PC-9 (cell line): ENCODE data around the gene ETS1. TPM values are rescaled to one million over a fixed set of nuclear protein-coding genes. Genes with fewer than 3 reads are reported as not detected.

Experiments
- BruUV-seq: library from RNA; stranded (reverse); fragments of 400-500 nt; replicated peaks from 2 replicates; lab custom pipeline; 2021; lab: Mats Ljungman, UMichigan
- CTCF ChIA-PET: fragments of 300-600 bp; sonication (Branson Sonifier 250); formaldehyde crosslinking; loops from one replicate; lab custom pipeline; 2022; ENCODE audit warnings: antibody characterized with exemption; lab: Charles Lee
- POLR2A ChIA-PET: fragments of 300-600 bp; sonication (Branson Sonifier 250); formaldehyde crosslinking; loops from one replicate; lab custom pipeline; 2022; ENCODE audit warnings: antibody characterized with exemption; ENCODE audit not compliant: unreplicated experiment; lab: Charles Lee
- DNase-seq, 2 experiments: peaks; one replicate each; pipeline versions ENCODE4 v3.0.0 to v3.0.0-alpha.2; 2015 to 2022; ENCODE audit warnings: mixed read lengths in 1 of 2
- H2AFZ ChIP-seq: fragments of 200-600 bp; sonication (generic); 2 replicates; pipeline ENCODE4 v1.8.1; 2017; ENCODE audit warnings: antibody characterized with exemption
- H3F3A ChIP-seq: fragments of 200-600 bp; sonication (generic); 2 replicates; pipeline ENCODE4 v1.8.1; 2017; ENCODE audit warnings: antibody characterized with exemption, mild to moderate bottlenecking, low read depth; ENCODE audit not compliant: insufficient read depth
- H3K27ac ChIP-seq: fragments of 200-600 bp; sonication (generic); 2 replicates; pipeline ENCODE4 v1.6.1; 2016; ENCODE audit warnings: mixed run types
- H3K27me3 ChIP-seq: fragments of 200-600 bp; sonication (generic); 2 replicates; pipeline ENCODE4 v1.6.1; 2016; ENCODE audit warnings: low read depth, mixed run types; ENCODE audit not compliant: insufficient read depth
- H3K36me3 ChIP-seq: fragments of 200-600 bp; sonication (generic); 2 replicates; pipeline ENCODE4 v1.6.1; 2016; ENCODE audit warnings: low read depth, mixed run types
- H3K4me1 ChIP-seq: fragments of 200-600 bp; sonication (generic); replicated peaks from 2 replicates; pipeline ENCODE4 v1.6.1; 2016; ENCODE audit warnings: mixed run types; ENCODE audit not compliant: insufficient read depth
- H3K4me2 ChIP-seq: fragments of 200-600 bp; sonication (generic); 2 replicates; pipeline ENCODE4 v1.6.1; 2017; ENCODE audit warnings: mixed run types
- H3K4me3 ChIP-seq: fragments of 200-600 bp; sonication (generic); 2 replicates; pipeline ENCODE4 v1.6.1; 2016; ENCODE audit warnings: mixed run types
- H3K79me2 ChIP-seq: fragments of 200-600 bp; sonication (generic); 2 replicates; pipeline ENCODE4 v1.6.1; 2017; ENCODE audit warnings: low read depth, mixed run types
- H3K9me2 ChIP-seq: fragments of 200-600 bp; sonication (generic); 2 replicates; pipeline ENCODE4 v1.8.1; 2017; ENCODE audit warnings: mild to moderate bottlenecking; ENCODE audit not compliant: insufficient read depth
- H3K9me3 ChIP-seq: fragments of 200-600 bp; sonication (generic); 2 replicates; pipeline ENCODE4 v1.8.1; 2016; ENCODE audit warnings: low read depth; ENCODE audit not compliant: insufficient read depth
- H4K20me1 ChIP-seq: fragments of 200-600 bp; sonication (generic); 2 replicates; pipeline ENCODE4 v1.8.1; 2017; ENCODE audit not compliant: insufficient read depth
- EZH2 ChIP-seq: fragments of 200-600 bp; sonication (generic); IDR thresholded peaks from 2 replicates; pipeline ENCODE4 v1.8.0; 2017; ENCODE audit warnings: antibody characterized with exemption, low read depth
- intact Hi-C: fragments of 100-400 bp; cut with micrococcal nuclease; formaldehyde crosslinking; loops from one replicate; pipeline ENCODE4 v1.10.0; 2022; ENCODE audit not compliant: unreplicated experiment
- total RNA-seq: library from RNA; stranded (reverse); gene quantifications from 2 replicates; pipeline ENCODE4 v1.2.3, GENCODE V29; 2021
- TF ChIP-seq, protein P1 (sequence below): fragments of 200-600 bp; sonication (generic); conservative IDR thresholded peaks from 2 replicates; pipeline ENCODE4 v1.6.1; 2017; ENCODE audit warnings: mixed run types, antibody characterized with exemption, mild to moderate bottlenecking, moderate library complexity

Gene ETS1
- total RNA-seq, 1 experiment from 2014 or later = 23.3 TPM

DNA sequence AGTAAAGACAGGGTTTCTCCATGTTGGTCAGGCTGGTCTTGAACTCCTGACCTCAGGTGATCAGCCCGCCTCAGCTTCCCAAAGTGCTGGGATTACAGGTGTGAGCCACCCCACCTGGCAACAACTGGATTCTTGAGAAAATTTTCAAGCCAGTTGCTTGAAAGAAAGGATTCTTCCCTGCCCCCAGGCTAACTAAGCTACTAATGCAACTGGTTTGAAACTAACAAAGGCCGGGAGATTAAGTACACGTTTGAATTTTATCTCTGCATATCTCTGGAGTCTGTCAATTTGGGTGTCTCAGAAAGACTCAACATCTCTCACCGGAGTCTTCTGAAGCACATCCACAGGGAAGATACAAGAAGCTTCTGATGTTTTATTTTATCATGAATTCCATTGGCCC, 10.7 kb upstream of the ETS1 start:
- no peaks in the 10 kb centered on the region for H3K9me3 ChIP-seq
- H2AFZ ChIP-seq = no peak overlapping the region
- H3K27ac ChIP-seq = no peak overlapping the region
- H3K27me3 ChIP-seq = no peaks in the 10 kb centered on the region
- TF ChIP-seq, protein P1, sequence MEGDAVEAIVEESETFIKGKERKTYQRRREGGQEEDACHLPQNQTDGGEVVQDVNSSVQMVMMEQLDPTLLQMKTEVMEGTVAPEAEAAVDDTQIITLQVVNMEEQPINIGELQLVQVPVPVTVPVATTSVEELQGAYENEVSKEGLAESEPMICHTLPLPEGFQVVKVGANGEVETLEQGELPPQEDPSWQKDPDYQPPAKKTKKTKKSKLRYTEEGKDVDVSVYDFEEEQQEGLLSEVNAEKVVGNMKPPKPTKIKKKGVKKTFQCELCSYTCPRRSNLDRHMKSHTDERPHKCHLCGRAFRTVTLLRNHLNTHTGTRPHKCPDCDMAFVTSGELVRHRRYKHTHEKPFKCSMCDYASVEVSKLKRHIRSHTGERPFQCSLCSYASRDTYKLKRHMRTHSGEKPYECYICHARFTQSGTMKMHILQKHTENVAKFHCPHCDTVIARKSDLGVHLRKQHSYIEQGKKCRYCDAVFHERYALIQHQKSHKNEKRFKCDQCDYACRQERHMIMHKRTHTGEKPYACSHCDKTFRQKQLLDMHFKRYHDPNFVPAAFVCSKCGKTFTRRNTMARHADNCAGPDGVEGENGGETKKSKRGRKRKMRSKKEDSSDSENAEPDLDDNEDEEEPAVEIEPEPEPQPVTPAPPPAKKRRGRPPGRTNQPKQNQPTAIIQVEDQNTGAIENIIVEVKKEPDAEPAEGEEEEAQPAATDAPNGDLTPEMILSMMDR = no peak
- no peak for TF ChIP-seq EZH2
- intact Hi-C loops = no loop called here
- no TSS peak for BruUV-seq
- POLR2A ChIA-PET = no interaction called here
- H4K20me1 ChIP-seq = no peaks in the 10 kb centered on the region
- CTCF ChIA-PET = no interaction called here
- no peak overlapping the region for H3K4me2 ChIP-seq
- H3F3A ChIP-seq = no peaks in the 10 kb centered on the region
- no peaks in the 10 kb centered on the region for H3K79me2 ChIP-seq
- H3K4me3 ChIP-seq = no peak overlapping the region
- no peaks in the 10 kb centered on the region for H3K4me1 ChIP-seq
- H3K9me2 ChIP-seq = no peaks in the 10 kb centered on the region; the same call in 1 of the 2 replicates
- no peak for DNase-seq
- no peaks in the 10 kb centered on the region for H3K36me3 ChIP-seq

DNA sequence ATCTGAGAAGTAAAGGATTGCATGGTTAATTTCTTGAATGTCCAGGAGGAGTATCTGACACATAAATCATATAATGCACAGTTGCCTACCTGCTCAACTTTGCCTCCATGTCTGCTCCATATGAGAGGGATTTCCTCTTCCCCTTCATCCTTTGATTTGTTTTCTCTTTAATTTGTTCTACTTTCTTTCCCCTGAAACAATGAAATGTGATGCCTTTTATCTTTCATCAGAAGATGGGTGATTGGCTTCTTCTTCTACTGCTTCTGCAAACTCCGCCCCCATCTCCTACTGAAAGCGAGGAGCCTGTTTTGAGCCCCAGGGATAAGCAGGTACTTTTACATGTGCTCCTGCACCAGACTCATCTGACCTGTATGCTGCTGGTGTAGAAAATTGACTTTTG, 9.9 kb upstream of the ETS1 start:
- no peak for DNase-seq
- H3K9me2 ChIP-seq = no peaks in the 10 kb centered on the region; the same call in 1 of the 2 replicates
- BruUV-seq = no TSS peak
- no peak overlapping the region for H3K4me3 ChIP-seq
- H3F3A ChIP-seq = no peaks in the 10 kb centered on the region
- H3K36me3 ChIP-seq = no peaks in the 10 kb centered on the region
- H3K27ac ChIP-seq = no peak overlapping the region
- H3K27me3 ChIP-seq = no peaks in the 10 kb centered on the region
- ChIA-PET CTCF (no interaction called here), POLR2A (no interaction called here)
- H2AFZ ChIP-seq = no peak overlapping the region
- TF ChIP-seq EZH2 = no peak
- TF ChIP-seq, protein P1 = no peak
- no peaks in the 10 kb centered on the region for H4K20me1 ChIP-seq
- intact Hi-C loops = no loop called here
- no peaks in the 10 kb centered on the region for H3K4me1 ChIP-seq
- no peak overlapping the region for H3K4me2 ChIP-seq
- H3K79me2 ChIP-seq = no peaks in the 10 kb centered on the region
- H3K9me3 ChIP-seq = no peaks in the 10 kb centered on the region

- no peaks in the 10 kb centered on the region for H3K36me3 ChIP-seq
- H3F3A ChIP-seq = no peaks in the 10 kb centered on the region
- no peak overlapping the region for H3K4me2 ChIP-seq
- BruUV-seq = no TSS peak
- no peaks in the 10 kb centered on the region for H3K27me3 ChIP-seq
- no peak overlapping the region for H3K4me3 ChIP-seq
- H3K9me3 ChIP-seq = no peaks in the 10 kb centered on the region
- no peaks in the 10 kb centered on the region for H3K79me2 ChIP-seq
- H3K4me1 ChIP-seq = no peaks in the 10 kb centered on the region
- H3K9me2 ChIP-seq = no peaks in the 10 kb centered on the region; the same call in 1 of the 2 replicates
- TF ChIP-seq, protein P1 = no peak
- no peak for TF ChIP-seq EZH2
- intact Hi-C loops = no loop called here
- ChIA-PET CTCF (no interaction called here), POLR2A (no interaction called here)
- H3K27ac ChIP-seq = no peak overlapping the region
- DNase-seq = no peak
- H2AFZ ChIP-seq = no peak overlapping the region
- no peaks in the 10 kb centered on the region for H4K20me1 ChIP-seq
Measured at GRCh38 chr11:128596250-128596649, 8.9 kb upstream of the ETS1 start.
